ENCODE measurements around the gene KDM1B.
"Not testable (repeated sequence)": the region's sequence is repeated elsewhere in the genome, so short reads cannot be mapped to it uniquely, and the experiment has no call there.

The KDM1B gene

DNA sequence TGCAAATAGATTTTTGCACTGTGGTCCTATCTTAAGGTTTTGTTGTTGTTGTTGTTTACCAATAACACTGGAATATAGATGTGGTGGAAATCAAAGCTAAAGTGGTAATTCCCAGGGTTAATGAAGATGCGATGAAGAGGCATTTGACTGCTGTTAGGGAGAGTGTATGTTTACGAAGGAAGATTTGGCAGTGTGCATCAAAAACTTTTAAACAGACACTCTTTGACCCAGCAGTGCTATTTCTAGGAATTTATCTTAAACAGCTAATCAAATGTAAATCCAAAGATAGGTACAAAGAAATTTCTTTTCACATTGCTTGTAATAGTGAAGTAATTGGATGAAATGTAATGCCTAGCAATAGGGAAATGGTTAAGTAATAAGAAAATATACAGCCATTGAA, 34.0 kb downstream of the KDM1B start:
- DNase-seq (ENCODE audit: low spot score), result no peak

DNA sequence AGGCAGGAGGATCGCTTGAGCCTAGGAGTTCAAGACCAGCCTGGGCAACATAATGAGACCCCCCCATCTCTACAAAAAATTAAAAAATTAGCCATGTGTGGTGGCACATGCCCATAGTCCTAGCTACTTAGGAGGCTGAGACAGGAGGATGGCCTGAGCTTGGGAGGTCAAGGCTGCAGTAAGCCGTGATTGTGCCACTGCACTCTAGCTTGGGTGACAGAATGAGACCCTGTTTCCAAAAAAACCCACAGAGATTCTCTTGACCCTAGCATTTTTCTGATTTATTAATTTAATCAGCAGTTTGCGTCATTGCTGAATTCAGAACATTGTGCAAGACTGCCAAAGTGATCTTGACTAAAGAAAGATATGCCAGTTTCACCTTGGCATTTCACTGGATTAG, 36.8 kb downstream of the KDM1B start:
- DNase-seq (ENCODE audit: low spot score), result no peak

DNA sequence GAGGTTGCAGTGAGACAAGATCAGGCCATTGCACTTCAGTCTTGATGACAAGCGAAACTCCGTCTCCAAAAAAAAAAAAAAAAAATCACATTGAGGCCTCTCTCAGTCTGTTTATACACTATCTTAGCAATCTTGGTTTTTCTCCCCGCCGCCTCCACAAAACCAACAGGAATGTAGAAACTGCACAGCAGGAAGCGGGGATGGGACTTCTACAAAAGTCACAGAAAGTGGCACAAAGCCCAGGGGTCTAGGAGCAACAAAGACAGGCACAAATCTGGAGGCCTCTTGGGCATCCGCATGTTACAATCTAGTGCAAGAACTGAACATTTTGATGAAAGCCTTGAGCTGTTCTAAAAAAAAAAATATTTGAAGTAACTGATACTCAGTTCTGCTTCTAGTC, 48.6 kb downstream of the KDM1B start:
- DNase-seq (ENCODE audit: low spot score), result no peak

DNA sequence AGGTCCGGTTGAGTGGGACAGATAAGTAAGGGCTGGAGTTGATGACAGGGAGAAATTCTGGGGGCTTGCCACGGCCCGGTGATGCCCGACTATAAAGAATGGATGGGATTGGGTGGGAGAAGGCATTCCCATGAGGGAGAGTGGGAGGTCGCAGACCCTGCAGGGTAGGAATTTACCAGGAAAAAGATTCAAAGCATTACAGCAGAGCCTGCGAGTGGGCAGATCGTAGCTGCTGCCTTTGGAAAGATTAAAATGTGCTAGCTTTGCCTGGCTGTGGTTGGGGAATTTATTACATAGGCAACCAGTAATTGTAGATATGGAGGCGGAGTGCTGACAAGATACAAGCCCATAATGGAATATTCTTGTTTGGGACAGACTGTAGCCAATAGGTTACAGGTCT, 49.5 kb downstream of the KDM1B start:
- DNase-seq (ENCODE audit: low spot score), result no peak

DNA sequence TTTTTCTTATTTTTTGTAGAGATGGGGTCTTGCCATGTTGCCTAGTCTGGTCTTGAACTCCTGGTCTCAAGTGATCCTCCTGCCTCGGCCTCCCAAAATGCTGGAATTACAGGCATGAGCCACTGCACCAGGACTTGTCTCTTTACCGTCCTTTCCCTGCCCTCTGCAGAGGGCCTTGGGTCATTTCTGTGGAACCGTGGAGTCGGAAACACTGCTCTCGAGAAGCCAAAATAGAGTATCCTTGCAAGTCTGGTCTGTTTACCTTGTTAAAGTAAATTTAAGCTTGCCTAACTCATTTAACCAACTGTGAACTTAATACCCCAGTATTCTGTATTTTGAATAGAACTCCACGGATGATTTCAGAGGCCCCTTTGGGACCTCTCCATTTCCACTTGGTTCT, 51.4 kb downstream of the KDM1B start:
- DNase-seq (ENCODE audit: low spot score), result no peak

DNA sequence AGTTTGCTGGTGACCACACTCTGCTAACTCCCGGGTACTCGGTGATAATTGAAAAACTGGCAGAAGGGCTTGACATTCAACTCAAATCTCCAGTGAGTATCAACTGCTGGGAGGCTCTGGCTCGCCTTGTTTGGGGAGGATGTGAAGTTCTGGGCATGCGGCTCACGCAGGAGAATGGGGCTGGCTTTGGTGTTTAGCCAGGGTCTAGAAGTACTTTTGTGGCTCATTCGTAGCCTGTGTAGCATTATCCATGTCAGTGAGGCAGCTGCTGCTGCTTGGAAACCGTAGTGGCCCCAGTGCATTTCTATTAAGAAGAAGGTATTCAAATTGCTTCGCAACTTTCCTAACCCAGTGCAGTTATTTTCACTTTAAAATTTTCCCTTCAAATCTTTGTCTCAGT, 52.2 kb downstream of the KDM1B start:
- DNase-seq (ENCODE audit: low spot score), result no peak

DNA sequence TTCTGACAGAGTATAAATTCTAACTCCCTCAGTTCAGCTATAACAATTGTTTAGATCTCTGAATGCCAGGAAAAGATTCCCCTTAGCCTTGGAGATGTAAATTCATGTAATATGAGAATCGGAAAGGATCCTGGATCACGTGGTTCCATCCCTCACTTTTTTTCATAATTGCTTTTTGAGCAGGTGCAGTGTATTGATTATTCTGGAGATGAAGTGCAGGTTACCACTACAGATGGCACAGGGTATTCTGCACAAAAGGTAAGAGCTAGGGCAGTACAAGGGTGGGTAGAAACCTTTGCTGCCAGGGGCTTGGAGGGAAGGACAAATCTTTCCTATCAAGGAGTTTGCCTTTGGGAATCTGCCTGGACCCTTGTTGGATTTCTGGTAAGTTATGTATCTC, 52.7 kb downstream of the KDM1B start:
- DNase-seq (ENCODE audit: low spot score), result no peak

DNA sequence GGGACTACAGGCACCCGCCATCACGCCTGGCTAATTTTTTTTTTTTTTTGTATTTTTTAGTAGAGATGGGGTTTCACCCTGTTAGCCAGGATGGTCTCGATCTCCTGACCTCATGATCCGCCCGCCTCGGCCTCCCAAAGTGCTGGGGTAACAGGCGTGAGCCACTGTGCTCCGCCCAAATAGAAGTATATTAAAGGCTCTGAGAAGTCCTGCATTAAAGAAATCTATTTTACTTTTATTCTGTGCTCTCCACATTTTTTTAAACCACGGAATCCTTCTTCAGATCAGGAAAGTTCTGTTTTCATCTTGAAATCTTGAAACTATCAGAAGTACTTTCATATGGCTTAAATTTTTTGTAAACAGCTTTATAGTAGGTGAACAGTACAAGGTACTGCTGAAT, 53.6 kb downstream of the KDM1B start:
- not testable (repeated sequence) for DNase-seq (ENCODE audit: low spot score)

DNA sequence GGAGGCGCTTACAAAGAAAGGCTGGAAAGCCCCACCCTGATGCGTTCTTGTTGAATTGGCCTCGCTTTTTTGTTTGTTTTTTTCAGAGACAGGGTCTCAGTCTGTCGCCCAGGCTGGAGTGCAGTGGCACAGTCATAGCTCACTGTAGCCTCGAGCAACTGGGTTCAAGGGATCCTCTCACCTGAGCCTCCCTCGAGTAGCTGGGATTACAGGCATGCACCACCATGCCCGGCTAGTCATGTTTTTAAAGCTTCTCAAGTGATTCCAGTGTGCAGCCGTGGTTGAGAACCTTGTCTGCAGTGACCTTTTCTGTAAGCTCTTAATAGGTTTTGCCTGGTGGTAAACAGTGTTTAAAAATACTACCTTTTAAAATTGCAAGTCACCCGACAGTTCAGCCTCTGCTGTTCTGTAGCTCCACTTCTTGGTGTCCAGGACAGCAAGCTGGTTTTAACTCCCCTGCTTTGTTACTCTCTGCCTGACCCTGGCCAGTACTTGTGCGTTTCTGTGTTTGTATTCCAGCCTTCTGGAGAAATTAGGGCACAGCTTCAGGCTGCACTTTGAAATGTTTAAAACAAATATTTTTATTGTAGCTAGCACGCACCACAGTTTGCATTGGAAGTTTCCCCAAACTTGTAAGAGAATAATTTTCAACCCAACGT, 54.4 kb downstream of the KDM1B start:
- DNase-seq (ENCODE audit: low spot score), result no peak

DNA sequence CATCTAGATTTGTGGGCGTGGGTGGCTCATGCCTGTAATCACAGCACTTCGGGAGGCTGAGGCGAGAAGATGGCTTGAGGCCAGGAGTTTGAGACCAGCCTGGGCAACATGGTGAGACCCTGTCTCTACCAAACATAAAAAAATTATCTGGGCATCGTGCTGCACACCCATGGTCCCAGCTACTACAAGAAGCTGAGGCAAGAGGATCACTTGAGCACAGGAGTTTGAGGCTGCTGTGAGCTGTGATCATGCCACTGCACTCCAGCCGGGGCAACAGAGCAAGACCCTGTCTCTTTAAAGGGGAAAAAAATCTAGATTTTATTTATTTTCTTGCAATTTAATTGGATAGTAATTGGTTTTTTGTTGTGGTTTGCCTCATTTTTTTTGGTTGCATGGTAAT, 55.5 kb downstream of the KDM1B start:
- no peak for DNase-seq (ENCODE audit: low spot score)

DNA sequence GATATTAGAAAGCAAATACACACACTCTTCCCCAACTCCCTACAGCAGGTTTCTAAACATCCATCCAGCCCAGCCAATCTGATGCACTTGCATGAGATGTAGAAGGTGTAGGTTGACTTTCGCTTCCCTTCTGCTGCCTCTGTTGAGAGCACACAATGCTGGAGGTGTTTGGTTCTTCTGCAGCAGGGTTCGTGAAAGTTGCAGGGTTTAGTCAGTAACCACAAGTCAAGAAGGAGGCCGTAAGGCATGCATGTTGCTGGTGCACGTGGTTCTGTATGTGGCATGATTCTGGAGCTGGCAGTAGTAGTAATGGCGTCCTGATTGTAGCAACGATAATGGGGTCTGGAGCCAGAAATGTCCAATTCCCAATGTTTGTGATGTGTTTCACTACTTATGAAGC, 56.1 kb downstream of the KDM1B start:
- no peak for DNase-seq (ENCODE audit: low spot score)

DNA sequence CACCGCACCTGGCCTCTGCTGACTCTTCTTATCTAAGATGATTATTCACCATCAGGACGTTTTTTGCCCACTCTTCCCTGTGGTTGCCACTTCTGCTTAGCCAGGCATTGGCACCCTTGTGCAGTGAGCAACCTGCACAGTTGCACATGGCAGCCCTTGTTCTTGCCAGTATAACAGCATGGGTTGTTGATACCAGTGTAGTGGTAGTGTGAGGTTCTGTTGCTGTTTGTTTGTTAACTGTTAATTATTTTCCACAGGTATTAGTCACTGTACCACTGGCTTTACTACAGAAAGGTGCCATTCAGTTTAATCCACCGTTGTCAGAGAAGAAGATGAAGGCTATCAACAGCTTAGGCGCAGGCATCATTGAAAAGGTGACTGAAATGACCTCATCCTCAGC, 57.0 kb downstream of the KDM1B start:
- DNase-seq (ENCODE audit: low spot score), result no peak

DNA sequence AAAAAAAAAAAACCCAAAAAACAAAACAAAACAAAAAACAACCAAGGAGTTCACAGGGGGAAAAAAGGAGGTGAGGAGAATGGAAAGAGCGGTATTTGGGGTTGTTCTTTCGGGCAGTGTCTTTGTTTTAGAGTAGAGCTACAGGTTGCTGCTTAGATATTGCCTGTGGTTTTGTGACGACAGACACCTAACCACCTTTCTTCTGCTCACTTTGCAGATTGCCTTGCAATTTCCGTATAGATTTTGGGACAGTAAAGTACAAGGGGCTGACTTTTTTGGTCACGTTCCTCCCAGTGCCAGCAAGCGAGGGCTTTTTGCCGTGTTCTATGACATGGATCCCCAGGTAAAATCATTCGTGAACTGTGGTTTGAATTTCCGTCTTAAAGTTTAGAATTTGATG, 58.2 kb downstream of the KDM1B start:
- DNase-seq (ENCODE audit: low spot score), result no peak

DNA sequence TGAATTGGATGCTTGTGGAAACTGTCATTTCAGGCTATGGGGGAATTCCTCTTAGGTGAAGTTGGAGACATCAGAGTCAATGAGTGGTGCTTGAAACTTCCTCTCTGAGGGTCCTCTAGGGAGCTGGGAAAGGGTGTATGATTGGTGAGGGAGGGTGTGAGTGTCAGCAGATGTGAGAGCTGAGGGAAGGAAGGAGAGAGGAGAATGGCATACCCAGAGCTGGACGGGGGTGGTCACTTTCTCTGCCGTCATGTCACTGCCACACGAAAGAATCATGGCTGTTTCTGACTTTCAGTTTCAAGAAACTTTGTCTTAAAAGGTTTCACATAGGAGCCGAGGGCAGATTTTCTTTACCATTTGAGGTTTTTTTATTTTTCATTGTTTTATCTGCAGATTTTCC, 58.8 kb downstream of the KDM1B start:
- no peak for DNase-seq (ENCODE audit: low spot score)

DNA sequence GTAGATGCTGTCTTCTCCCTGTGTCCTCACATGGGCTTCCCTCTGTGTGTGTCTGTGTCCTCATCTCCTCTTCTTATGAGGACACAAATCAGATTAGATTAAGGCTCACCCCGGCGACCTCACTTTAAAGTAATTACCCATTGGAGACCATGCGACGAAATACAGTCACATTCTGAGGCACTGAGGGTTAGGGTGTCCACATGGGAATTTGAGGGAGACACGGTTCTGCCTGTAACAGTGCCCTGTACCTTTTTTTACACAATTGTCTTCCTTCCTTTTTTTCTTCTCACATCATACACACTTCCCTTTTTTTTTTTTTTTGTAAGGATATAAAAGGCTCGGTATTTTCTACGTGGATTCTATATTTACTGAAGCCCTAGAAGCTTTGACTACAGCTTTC, 60.2 kb downstream of the KDM1B start:
- no peak for DNase-seq (ENCODE audit: low spot score)

DNA sequence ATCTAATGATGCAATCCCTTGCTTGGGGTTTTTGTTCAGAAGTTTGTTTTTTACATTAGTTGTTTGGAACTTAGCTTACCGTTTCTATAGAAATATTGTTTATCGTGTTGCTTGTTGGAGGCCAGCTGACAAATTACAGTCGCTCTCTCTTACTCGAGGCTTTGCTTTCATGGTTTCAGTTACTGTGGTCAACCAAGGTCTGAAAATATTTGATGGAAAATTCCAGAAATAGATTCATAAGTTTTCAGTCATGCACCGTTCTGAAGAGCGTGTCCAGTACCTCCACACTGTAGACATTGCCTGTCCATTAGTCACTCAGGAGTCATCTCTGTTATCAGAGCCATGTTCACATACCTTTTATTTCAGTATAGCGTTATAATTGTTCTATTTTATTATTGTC, 61.2 kb downstream of the KDM1B start:
- DNase-seq (ENCODE audit: low spot score), result no peak

DNA sequence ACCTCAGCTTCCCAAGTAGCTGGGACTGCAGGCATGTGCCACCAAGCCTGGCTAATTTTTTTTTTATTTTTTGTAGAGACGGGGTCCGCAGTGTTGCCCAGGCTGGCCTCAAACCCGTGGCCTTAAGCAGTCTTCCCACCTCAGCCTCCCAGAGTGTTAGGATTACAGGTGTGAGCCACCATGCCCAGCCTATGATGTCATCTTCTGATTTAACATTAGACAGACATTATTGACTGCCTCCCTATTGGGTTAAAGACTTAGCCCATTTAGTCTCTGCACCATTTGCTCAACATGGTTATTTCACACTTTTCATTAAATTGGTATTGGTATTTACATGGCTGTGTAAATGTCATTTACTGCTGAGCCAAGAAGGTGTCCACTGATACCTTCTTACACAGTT, 63.0 kb downstream of the KDM1B start:
- DNase-seq (ENCODE audit: low spot score), result no peak

DNA sequence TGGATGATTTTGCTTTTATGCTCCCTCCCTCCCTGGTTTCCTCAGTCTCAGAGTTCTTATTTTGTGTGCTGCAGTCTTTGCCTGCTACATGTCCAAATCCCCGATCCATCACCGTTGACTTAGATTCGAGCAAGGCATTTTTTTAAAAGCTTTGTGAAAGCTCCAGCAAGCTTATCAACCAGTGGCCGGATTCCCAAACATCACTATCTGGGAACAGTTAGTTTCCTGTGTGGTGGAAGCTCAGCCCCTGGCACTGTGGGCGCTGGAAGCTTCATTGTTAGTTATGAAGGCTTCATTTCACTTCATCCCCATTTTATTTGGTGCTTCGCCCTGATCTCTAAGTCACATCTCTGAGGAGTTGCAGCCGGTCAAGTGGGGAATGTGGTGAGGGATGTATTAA, 64.4 kb downstream of the KDM1B start:
- DNase-seq (ENCODE audit: low spot score), result no peak

DNA sequence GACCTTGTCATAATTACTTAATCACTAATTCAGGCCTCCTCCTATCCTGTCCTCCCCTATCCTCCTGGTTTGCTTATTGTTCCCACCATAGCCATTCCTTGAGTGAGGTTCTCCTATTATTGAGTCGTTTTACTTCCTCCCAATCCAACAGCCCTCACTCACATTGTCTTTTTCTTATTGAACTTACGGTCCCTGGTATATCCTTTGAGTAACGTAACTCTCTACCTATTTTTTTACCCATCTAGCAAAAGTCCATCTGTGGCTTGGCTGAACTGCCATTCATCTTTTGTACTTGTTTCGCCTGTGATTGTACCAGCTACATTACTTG, 66.0 kb downstream of the KDM1B start:
- DNase-seq (ENCODE audit: low spot score), result no peak

DNA sequence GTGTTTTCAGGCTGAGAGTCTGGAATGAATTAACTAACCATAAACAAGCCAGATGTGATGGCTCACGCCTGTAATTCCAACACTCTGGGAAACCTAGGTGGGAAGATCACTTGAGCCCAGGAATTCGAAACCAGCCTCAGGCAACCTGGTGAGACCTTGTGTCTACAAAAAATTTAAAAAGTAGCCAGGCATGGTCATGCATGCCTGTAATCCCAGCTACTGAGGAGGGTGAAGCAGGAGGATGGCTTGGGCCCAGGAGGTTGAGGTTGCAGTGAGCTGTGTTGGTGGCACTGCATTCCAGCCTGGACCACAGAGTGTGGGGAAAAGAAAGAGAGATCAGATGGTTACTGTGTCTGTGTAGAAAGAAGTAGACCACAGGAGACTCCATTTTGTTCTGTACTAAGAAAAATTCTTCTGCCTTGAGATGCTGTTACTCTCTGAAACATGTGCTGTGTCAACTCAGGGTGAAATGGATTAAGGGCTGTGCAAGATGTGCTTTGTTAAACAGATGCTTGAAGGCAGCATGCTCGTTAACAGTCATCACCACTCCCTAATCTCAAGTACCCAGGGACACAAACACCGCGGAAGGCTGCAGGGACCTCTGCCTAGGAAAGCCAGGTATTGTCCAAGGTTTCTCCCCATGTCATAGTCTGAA, 71.4 kb downstream of the KDM1B start:
- not testable (repeated sequence) for DNase-seq (ENCODE audit: low spot score)

DNA sequence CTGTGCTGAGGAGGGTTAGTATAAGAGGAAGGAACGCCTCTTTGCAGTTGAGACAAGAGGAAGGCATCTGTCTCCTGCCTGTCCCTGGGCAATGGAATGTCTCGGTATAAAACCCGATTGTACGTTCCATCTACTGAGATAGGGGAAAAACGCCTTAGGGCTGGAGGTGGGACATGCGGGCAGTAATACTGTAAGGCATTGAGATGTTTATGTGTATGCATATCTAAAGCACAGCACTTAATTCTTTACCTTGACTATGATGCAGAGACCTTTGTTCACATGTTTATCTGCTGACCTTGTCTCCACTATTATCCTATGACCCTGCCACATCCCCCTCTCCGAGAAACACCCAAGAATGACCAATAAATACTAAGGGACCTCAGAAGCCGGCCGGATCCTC, 71.9 kb downstream of the KDM1B start:
- DNase-seq (ENCODE audit: low spot score), result not testable (repeated sequence)

DNA sequence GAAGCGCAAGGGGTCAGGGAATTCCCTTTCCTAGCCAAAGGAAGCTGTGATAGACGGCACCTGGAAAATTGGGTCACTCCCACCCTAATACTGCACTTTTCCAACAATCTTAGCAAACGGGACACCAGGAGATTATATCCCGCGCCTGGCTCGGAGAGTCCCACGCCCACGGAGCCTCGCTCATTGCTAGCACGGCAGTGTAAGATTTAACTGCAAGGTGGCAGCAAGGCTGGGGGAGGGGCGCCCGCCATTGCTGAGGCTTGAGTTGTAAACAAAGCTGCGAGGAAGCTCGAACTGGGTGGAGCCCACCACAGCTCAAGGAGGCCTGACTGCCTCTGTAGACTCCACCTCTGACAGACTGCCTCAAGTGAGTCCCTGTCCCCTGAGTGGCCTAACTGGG, 73.4 kb downstream of the KDM1B start:
- DNase-seq (ENCODE audit: low spot score), result not testable (repeated sequence)

DNA sequence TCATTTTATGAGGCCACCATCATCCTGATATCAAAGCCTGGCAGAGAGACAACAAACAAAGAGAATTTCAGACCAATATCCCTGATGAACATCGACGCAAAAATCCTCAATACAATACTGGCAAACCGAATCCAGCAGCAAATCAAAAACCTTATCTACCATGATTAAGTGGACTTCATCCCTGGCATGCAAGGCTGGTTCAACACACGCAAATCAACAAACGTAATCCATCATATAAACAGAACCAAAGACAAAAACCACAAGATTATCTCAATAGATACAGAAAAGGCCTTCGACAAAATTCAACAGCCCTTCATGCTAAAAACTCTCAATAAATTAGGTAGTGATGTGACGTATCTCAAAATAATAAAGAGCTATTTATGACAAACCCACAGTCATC, 76.6 kb downstream of the KDM1B start:
- DNase-seq (ENCODE audit: low spot score), result not testable (repeated sequence)

DNA sequence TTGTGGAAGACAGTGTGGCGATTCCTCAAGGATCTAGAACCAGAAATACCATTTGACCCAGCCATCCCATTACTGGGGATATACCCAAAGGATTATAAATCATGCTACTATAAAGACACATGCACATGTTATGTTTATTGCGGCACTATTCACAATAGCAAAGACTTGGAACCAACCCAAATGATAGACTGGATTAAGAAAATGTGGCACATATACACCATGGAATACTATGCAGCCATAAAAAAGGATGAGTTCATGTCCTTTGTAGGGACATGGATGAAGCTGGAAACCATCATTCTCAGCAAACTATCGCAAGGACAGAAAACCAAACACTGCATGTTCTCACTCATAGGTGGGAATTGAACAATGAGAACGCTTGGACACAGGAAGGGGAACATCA, 78.5 kb downstream of the KDM1B start:
- not testable (repeated sequence) for DNase-seq (ENCODE audit: low spot score)

Measured in left forelimb (tissue), 1 donor.